OCI-LY7 (cell line): ENCODE data around the gene DPEP2NB. TPM values are rescaled to one million over a fixed set of nuclear protein-coding genes. Genes with fewer than 3 reads are reported as not detected.
"Not testable (repeated sequence)": the region's sequence is repeated elsewhere in the genome, so short reads cannot be mapped to it uniquely, and the experiment has no call there.

Source experiments
- BruUV-seq: library from RNA; stranded (reverse); fragments of 400-500 nt; replicated peaks from 2 replicates; lab custom pipeline; 2021; lab: Mats Ljungman, UMichigan
- CTCF ChIA-PET: fragments of 300-600 bp; sonication (Branson Sonifier 250); formaldehyde crosslinking; loops from one replicate; lab custom pipeline; 2022; ENCODE audit warnings: antibody characterized with exemption; ENCODE audit not compliant: unreplicated experiment; lab: Charles Lee
- POLR2A ChIA-PET: fragments of 300-600 bp; sonication (Branson Sonifier 250); formaldehyde crosslinking; loops from one replicate; lab custom pipeline; 2022; ENCODE audit warnings: antibody characterized with exemption; lab: Charles Lee
- DNase-seq: peaks from one replicate; pipeline ENCODE4 v3.0.0-alpha.2; 2015; ENCODE audit warnings: low spot score
- H2AFZ ChIP-seq: fragments of 200-600 bp; sonication (generic), shearing (Covaris generic); 2 replicates; pipeline ENCODE4 v1.6.1; 2014; ENCODE audit warnings: mild to moderate bottlenecking, antibody characterized with exemption, low read length, moderate library complexity
- H3K27ac ChIP-seq: fragments of 200-600 bp; sonication (generic); 2 replicates; pipeline ENCODE4 v1.5.1; 2014; ENCODE audit warnings: mixed run types, low read depth, mild to moderate bottlenecking, moderate library complexity, low read length, inconsistent platforms; ENCODE audit not compliant: poor library complexity, severe bottlenecking
- H3K36me3 ChIP-seq: fragments of 200-600 bp; sonication (generic); 2 replicates; pipeline ENCODE4 v1.6.1; 2014; ENCODE audit warnings: mild to moderate bottlenecking, antibody characterized with exemption, low read length, moderate library complexity, mixed read lengths; ENCODE audit not compliant: insufficient read depth
- H3K4me1 ChIP-seq: fragments of 200-600 bp; sonication (generic); 2 replicates; pipeline ENCODE4 v1.5.1; 2014; ENCODE audit warnings: mild to moderate bottlenecking, low read length; ENCODE audit not compliant: insufficient read depth, poor library complexity, severe bottlenecking
- H3K4me2 ChIP-seq: fragments of 200-600 bp; sonication (generic); 2 replicates; pipeline ENCODE4 v1.6.1; 2014; ENCODE audit warnings: mild to moderate bottlenecking, low read length
- H3K4me3 ChIP-seq: fragments of 200-600 bp; sonication (generic); 2 replicates; pipeline ENCODE4 v1.5.1; 2014; ENCODE audit warnings: mild to moderate bottlenecking, low read depth, low read length; ENCODE audit not compliant: poor library complexity, severe bottlenecking
- H3K79me2 ChIP-seq: fragments of 200-600 bp; sonication (generic); 2 replicates; pipeline ENCODE4 v1.6.1; 2016; ENCODE audit warnings: low read depth, mild to moderate bottlenecking, low read length, moderate library complexity, mixed read lengths; ENCODE audit not compliant: insufficient read depth
- H3K9me2 ChIP-seq: fragments of 200-600 bp; sonication (generic); 2 replicates; pipeline ENCODE4 v1.6.1; 2016; ENCODE audit warnings: mild to moderate bottlenecking, low read length, mixed read lengths; ENCODE audit not compliant: insufficient read depth
- H3K9me3 ChIP-seq: fragments of 200-600 bp; sonication (generic); 2 replicates; pipeline ENCODE4 v1.6.1; 2014; ENCODE audit warnings: mild to moderate bottlenecking, mixed run types, low read length, mixed read lengths
- H4K20me1 ChIP-seq: fragments of 200-600 bp; sonication (generic); 2 replicates; pipeline ENCODE4 v1.6.1; 2014; ENCODE audit warnings: mild to moderate bottlenecking, antibody characterized with exemption, low read length, moderate library complexity, mixed read lengths; ENCODE audit not compliant: insufficient read depth
- CTCF ChIP-seq: fragments of 200-600 bp; sonication (generic); conservative IDR thresholded peaks from 2 replicates; pipeline ENCODE4 v1.5.1; 2014; ENCODE audit warnings: mild to moderate bottlenecking, antibody characterized with exemption, low read length, moderate library complexity, mixed read lengths
- EZH2phosphoT487 ChIP-seq: fragments of 200-600 bp; sonication (generic); IDR thresholded peaks from 2 replicates; pipeline ENCODE4 v1.6.1; 2018; ENCODE audit warnings: low read depth, borderline replicate concordance, mild to moderate bottlenecking, mixed run types, antibody characterized with exemption, low read length, moderate library complexity, mixed read lengths
- intact Hi-C: fragments of 100-400 bp; cut with micrococcal nuclease; formaldehyde crosslinking; loops from one replicate; pipeline ENCODE4 v1.10.0; 2022; ENCODE audit not compliant: unreplicated experiment
- total RNA-seq, 2 experiments: library from RNA; depleted of rRNA in 1 of 2; stranded (reverse); fragments of >200 nt in 1 of 2; shearing (Covaris generic) in 1 of 2; gene quantifications; 2 replicates each; pipeline ENCODE4 v1.2.3, GENCODE V29; 2014 to 2022

Gene DPEP2NB
- total RNA-seq, 2 experiments from 2014 or later, result not detected

- Histone ChIP-seq H4K20me1 (no peaks in the 10 kb centered on the region), H3K9me2 (no peaks in the 10 kb centered on the region), H3K4me3 (no peak overlapping the region), H3K4me2 (no peak overlapping the region), H2AFZ (no peak overlapping the region), H3K27ac (no peak overlapping the region), H3K36me3 (peaks cover 16% of the 10 kb centered on the region), H3K4me1 (peaks cover 35% of the 10 kb centered on the region), H3K79me2 (no peaks in the 10 kb centered on the region), H3K9me3 (no peaks in the 10 kb centered on the region)
- no TSS peak for BruUV-seq
- CTCF ChIA-PET, result no interaction called here
- TF ChIP-seq CTCF (no peak), EZH2phosphoT487 (no peak)
- DNase-seq, result no peak
- POLR2A ChIA-PET, result interaction anchor here (1.5 kb wide), 1 partner anchor 10 kb away, joined by 3 read pairs; no protein-coding TSS in a partner anchor
- intact Hi-C loops, result no loop called here
Measured at GRCh38 chr16:68035227-68035626, 19.5 kb upstream of the DPEP2NB start.

GRCh38 chr16:68033101-68033500 lies 17.4 kb upstream of the DPEP2NB start:
- H3K4me1 ChIP-seq, result peaks cover 16% of the 10 kb centered on the region
- TF ChIP-seq CTCF (no peak), EZH2phosphoT487 (no peak)
- CTCF ChIA-PET, result no interaction called here
- H2AFZ ChIP-seq, result no peak overlapping the region
- BruUV-seq, result no TSS peak
- intact Hi-C loops, result no loop called here
- no peak overlapping the region for H3K4me3 ChIP-seq
- H3K4me2 ChIP-seq, result no peak overlapping the region
- no peaks in the 10 kb centered on the region for H3K9me2 ChIP-seq
- peaks cover 28% of the 10 kb centered on the region for H3K36me3 ChIP-seq
- no peaks in the 10 kb centered on the region for H3K79me2 ChIP-seq
- DNase-seq, result no peak
- H3K9me3 ChIP-seq, result no peaks in the 10 kb centered on the region
- no peak overlapping the region for H3K27ac ChIP-seq
- POLR2A ChIA-PET, result no interaction called here
- H4K20me1 ChIP-seq, result no peaks in the 10 kb centered on the region

GRCh38 chr16:68031951-68032350 lies 16.2 kb upstream of the DPEP2NB start:
- peaks cover 40% of the 10 kb centered on the region for H3K36me3 ChIP-seq
- H2AFZ ChIP-seq, result no peak overlapping the region
- BruUV-seq, result no TSS peak
- no peak for TF ChIP-seq CTCF
- no peak for TF ChIP-seq EZH2phosphoT487
- no peak overlapping the region for H3K4me2 ChIP-seq
- CTCF ChIA-PET, result no interaction called here
- no peak for DNase-seq
- H4K20me1 ChIP-seq, result no peaks in the 10 kb centered on the region
- intact Hi-C loops, result no loop called here
- H3K9me3 ChIP-seq, result no peaks in the 10 kb centered on the region
- H3K79me2 ChIP-seq, result no peaks in the 10 kb centered on the region
- no peak overlapping the region for H3K27ac ChIP-seq
- no peaks in the 10 kb centered on the region for H3K9me2 ChIP-seq
- POLR2A ChIA-PET, result no interaction called here
- peaks cover 5% of the 10 kb centered on the region for H3K4me1 ChIP-seq
- no peak overlapping the region for H3K4me3 ChIP-seq

- H4K20me1 ChIP-seq, POLR2A ChIA-PET, DNase-seq, BruUV-seq, H3K27ac ChIP-seq, H3K9me3 ChIP-seq, H2AFZ ChIP-seq, intact Hi-C loops, H3K4me1 ChIP-seq, H3K4me3 ChIP-seq, H3K79me2 ChIP-seq, H3K4me2 ChIP-seq, H3K9me2 ChIP-seq: not testable (repeated sequence)
- peaks cover 56% of the 10 kb centered on the region for H3K36me3 ChIP-seq
- CTCF ChIA-PET, result interaction anchor here (0.6 kb wide), 1 partner anchor 10 kb away, joined by 5 read pairs; no protein-coding TSS in a partner anchor
Measured at GRCh38 chr16:68030108-68030507, 14.4 kb upstream of the DPEP2NB start.
